DMS 273 (cell line): ENCODE results near the gene RBM20.
"Not testable (repeated sequence)": the region's sequence is repeated elsewhere in the genome, so short reads cannot be mapped to it uniquely, and the experiment has no call there.

Experiments used
- DNase-seq: peaks from one replicate; lab custom pipeline; 2025; ENCODE audit not compliant: unreplicated experiment; lab: John Stamatoyannopoulos, UW

RBM20 gene

DNA sequence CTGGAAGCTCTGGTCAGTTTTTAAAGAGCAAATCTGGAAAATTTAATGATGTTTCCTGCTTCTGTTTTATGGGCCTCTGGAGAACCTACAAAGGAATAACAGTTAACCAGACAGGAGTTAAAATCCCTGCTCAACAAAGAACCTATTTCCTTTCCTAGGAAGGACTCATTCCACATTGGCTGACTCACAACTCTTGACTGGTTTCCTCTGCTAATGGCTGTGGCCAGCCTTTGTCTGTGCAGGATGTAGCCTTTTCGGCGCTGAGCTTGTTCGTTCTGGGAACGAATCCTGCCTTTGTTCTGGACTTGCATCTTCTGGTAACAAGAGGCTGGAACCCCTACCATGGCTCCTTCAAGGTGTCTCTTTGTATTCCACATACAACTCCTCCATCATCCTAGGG lies 114.8 kb downstream of the RBM20 start:
- DNase-seq: no peak

DNA sequence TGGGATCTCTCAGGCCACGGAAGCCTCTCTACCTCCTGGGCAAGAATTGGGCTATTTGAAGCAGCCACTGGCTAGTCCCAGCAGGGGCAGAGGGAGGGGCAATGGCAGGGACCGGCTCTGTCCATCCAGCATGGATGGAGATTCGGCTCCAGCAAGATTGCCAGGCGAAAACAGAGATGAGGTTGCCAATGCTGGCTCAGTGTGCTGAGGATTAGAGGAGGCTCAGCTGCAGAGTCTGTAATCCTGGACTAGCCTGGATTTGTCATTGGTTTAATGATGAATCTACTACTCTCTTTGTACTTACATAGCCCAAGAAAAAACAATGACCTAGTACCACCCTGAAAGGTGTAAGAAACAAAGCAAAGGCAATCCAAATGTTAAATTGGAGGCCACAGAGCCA lies 115.4 kb downstream of the RBM20 start:
- no peak for DNase-seq

- no peak for DNase-seq
These were observed 118.1 kb downstream of the RBM20 start for GRCh38 chr10:110762109-110762848.

DNA sequence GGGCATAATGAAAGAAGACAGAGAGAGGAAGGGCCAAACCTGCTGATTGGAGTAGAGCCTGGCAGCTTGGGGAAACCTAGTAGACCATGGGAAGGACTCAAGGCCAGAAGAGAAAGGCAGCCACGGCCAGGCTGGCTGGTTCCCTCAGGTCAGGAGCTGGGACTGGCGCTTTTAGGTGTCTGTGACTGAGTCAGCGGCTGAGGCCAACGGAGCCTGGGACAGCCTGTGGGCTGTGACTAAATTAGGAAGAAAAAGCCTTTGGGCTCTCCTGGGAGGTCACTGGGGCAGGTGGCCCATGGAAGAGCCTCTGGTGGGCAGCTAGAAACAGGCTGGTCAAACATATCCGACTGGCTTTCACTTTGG lies 118.7 kb downstream of the RBM20 start:
- no peak for DNase-seq

DNA sequence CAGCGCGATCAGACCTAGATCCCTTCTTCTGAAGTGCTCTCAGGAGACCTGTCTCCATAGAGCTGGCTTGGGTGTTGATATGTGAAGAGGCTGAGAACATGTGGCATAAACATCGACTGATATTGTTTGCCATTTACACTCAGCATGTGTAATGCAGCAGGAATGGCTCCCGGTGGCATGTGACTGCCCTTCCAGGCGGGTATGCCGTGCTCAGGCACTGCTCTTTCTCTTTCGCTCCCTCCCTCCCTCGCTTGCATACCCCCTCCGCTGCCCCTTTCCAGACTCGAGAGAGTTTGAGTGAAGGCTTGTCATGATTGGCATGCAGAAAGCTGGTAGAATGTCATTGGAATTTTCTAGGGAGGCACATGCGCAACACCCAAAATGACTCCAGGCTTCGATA lies 120.2 kb downstream of the RBM20 start:
- DNase-seq: no peak

DNA sequence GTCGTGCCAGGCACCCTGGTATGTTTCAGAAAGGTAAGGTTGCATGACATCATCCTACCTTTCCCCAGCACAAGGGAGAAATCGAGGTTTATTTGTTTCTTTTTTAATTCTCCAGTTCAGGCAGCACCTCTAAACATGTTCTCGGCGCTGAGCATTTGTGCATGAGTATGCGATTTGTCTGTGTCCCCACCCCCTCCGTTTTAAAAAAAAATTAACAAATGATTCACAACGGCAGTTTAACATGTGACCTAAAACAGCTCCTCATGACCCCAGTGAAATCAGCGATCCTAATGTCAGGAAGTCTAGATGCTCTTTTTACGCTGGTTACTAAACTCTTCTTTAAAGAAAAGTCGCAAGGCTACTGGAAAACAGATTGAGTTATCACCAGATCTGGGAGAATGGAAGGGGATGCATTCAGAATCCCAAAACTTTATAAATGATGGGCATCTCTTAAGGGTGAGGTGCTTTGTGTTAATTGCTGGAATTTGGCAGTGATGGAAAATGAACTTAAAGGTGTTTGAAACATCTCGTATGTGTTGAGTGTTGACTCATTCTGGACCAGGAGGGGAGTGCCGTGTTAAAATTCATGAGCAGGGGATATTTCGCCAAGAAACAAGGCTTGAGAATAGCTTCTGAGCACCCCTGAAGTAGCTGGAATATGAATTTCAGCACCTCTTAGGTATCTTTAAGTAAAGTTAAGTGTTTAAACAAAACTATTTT lies 120.8 kb downstream of the RBM20 start:
- no peak for DNase-seq

- DNase-seq: no peak
These were observed 121.6 kb downstream of the RBM20 start for GRCh38 chr10:110765513-110766319.

DNA sequence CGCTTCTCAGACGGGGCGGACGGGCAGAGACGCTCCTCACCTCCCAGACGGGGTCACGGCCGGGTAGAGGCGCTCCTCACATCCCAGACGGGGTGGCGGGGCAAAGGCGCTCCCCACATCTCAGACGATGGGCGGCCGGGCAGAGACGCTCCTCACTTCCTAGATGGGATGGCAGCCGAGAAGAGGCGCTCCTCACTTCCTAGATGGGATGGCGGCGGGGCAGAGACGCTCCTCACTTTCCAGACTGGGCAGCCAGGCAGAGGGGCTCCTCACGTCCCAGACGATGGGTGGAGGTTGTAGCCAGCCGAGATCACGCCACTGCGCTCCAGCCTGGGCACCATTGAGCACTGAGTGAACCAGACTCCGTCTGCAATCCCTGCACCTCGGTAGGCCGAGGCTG lies 123.5 kb downstream of the RBM20 start:
- DNase-seq: not testable (repeated sequence)

DNA sequence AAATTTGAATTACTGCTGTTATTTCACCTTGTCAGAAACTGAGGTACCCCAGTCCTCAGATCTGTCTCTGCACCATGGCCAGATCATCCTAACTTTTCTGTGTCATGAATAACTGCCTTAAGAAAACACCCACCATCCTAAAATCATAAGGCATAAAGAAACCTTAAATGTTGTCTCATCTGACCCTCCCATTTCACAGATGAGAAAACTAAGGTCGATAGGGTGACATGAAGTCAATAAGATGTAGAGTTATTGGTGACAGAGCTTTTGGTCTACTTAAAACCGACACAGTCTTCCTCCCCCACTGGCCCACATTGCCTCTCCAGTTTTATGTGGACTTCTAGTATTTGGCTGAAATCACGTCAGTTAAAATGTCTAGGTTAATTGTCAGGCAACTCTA lies 126.1 kb downstream of the RBM20 start:
- no peak for DNase-seq

DNA sequence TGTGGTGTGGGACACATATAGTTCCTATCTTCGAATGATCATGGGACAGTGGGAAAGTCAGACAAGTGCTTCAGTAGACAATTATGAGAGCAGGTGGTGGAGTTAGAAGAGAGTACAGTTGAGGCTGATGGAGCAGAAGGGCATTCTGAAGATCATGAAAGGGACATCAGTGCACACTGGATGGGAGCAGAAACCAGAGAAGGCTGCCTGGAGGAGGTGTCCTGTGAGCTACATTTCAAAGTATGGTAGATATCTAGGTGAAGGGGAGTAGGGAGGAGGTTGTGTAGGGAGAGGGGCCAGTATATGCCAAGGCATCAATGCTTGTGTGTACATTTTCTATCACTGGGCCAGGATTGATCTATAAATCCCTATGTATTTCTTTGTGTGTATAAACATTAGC lies 127.3 kb downstream of the RBM20 start:
- no peak for DNase-seq

DNA sequence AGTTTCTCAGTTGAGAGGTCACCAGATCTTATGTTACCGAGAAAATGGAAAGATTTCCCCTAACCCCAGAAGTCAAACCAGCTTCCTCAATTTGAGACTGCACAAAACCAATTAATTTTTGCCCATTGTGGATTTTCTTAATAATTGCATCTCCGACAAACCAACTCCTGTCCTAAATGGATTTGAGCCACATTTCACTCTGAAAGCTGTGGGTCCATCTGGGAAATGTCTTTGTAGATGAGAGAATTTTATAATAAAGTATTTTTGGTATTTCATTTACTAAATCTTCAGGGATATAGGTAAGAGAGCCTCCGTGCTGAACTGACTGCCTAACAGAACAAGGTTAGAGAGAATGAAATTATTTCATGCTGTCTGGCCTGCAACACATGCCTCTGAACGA lies 127.9 kb downstream of the RBM20 start:
- no peak for DNase-seq

DNA sequence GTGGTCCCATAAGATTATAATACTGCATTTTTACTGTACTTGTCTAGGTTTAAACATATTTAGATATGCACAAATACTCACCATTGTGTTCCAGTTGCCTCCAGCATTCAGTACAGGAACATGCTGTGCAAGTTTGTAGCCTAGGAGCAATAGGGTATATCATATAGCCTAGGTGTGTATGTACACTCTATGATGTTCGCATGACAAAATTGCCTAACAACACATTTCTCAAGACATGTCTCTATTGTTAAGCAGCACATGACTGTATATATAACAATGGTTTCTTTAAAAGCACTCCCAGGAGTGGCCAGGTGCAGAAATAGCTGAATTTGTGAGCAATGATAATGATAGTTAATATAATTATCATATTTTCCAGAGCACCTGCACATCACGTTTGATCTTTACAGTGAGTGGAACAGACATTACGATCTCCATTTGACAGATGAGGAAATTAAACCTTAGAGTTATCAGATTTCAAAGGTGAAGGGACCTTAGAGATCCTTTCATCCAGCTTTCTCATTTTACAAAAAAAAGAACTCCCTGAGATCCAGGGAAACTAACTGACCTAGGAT lies 128.4 kb downstream of the RBM20 start:
- no peak for DNase-seq

- no peak for DNase-seq
These were observed 129.5 kb downstream of the RBM20 start for GRCh38 chr10:110773693-110774068.

DNA sequence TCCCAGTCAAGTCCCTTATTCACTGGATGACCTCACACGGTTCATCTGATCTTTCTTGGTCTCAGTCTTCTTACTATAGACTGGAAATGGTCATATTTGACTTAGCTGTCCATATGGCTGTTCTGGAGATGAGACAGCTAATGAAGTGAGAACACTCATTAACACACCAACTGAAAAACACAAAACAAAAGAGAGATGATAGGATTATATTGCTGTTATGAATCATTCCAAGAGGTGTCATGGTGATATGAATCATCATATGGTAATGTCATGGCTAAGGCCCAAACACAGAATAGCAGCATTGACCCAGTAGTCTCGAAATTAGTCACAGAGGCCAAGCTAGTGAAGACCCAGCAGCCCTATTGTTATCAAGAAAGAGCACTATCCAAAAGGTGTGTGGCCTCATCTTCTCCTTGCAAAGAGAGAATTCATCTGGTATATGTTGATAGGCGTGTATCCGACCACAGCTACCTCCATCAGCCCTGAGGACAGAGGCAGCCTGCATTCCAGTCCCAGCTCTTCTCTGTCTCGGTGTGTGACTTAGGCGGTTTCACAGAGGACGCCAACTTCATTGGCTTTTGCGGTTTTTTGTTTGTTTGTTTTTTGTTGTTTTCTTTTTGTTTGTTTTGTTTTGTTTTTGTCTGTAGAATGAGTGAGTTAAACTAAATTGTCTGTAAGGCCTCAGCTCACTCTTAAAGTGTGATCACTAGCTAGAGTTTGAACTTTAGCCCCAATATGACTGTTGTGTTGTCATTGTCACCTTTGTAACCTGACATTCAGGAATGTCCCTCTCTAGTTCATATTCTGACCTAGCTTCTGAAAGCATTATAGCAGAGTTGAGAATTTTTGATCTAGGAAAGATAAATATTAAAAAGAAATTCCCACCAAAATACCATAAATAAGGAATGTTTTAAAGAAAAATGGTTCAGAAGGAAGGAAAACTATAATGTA lies 130.2 kb downstream of the RBM20 start:
- DNase-seq: no peak

DNA sequence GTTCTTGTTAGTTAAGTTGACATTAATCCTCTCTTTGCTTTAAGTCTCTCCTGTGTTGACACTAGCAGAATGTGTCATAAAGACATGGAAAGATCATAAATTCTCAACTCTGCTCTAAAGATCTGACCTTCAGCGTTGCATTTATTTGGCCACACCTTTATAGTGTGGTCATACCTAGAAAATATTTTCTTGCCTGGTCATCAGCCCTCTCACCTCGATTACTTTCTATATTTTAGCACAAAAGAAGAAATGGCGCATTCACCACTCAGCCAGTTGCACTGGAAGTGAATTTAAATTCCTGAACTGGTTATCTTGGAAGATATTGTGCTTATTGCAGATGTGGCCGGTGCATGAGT lies 130.9 kb downstream of the RBM20 start:
- DNase-seq: no peak

DNA sequence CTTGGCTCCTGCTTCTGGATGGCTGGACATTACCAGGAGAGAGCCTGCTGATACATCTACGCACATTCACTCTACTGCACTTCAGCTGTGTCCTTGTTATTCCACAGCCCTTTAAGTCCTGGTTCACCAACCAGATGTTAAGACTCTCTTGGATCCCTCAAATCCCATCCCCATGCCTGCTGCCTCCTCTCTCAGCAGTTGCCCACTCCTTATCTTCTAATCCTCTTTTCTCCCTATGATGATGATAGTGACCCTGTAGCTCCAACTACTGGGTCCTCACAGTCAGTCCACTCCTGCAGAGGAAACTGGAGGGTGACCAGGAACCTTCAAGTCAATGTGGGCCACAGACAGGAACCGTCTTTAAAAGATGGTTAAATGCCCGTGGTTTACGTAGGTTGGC lies 131.3 kb downstream of the RBM20 start:
- no peak for DNase-seq

DNA sequence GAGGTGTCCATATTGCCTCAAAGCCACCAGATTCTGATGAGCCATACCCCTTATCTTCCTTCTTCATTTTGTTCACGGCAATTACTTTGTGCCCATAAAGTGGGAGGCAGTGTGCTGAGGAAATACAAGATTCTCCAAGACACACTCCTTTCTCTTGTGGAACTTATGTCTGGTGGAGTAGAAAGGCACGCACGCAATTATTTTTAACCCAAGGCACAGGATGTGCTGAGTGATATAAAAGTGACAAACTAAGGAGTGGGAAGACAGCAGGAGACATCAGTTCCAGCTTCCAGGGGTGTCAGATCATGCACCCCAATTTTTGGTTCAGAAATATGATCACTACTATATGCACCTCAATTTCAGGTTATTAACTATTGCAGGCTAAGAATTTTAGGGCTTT lies 132.9 kb downstream of the RBM20 start:
- no peak for DNase-seq

DNA sequence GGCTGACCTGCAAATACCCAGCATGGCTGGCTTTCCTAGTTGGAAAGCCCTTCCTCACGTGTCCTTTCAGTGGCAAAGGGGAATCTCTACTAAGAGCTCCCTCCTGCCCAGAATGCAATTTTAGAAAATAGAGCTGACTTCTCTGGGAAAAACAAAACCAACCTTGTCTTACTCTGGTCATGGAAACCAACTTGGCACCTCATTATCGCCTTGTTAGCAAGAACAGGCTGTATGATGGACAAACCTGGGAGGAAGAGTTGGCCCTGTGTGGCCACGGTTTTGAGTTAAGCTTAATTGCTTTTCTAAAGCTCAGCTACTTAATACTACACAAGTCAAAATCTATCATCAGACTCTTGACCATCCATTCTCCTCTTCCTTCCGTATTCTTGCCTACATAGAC lies 133.5 kb downstream of the RBM20 start:
- no peak for DNase-seq

DNA sequence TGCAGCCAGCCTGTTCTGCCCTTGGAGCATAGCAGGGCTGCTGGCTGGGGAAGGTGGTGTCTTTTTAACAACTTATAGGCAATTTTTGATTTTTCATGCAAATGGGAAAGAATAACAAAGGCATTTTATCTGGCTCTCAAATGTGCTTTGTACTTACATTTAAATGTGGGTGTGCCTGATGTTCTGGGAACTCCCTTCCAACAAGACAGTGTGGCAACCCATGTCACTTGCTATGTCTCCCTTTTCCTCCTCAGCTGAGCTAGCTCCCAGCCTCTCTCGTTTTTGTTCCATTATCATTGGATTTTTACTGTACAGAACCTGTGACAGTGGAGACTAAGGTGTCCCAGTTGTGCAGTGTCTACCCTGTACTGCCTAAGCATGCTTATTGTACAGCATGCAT lies 134.1 kb downstream of the RBM20 start:
- no peak for DNase-seq

- no peak for DNase-seq
These were observed 135.4 kb downstream of the RBM20 start for GRCh38 chr10:110779489-110779888.

DNA sequence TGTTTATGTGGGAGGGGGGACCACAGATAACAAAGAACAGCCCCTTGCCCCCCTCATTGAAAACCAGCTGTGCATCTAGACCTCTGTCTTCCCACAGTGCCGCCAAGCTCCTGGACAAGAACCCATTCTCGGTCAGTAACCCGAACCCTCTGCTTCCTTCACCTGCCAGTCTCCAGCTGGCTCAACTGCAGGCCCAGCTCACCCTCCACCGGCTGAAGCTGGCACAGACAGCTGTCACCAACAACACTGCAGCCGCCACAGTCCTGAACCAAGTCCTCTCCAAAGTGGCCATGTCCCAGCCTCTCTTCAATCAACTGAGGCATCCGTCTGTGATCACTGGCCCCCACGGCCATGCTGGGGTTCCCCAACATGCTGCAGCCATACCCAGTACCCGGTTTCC lies 136.6 kb downstream of the RBM20 start:
- peak; percentile 71 for DNase-seq
